ENCODE data around the gene CHAF1B. TPM values are rescaled to one million over a fixed set of nuclear protein-coding genes. Genes with fewer than 3 reads are reported as not detected.
"Not testable (repeated sequence)": the region's sequence is repeated elsewhere in the genome, so short reads cannot be mapped to it uniquely, and the experiment has no call there.

CHAF1B gene
- total RNA-seq, 3 donors from 2014 or later = 1.4 to 4.7 (median 1.5) TPM

DNA sequence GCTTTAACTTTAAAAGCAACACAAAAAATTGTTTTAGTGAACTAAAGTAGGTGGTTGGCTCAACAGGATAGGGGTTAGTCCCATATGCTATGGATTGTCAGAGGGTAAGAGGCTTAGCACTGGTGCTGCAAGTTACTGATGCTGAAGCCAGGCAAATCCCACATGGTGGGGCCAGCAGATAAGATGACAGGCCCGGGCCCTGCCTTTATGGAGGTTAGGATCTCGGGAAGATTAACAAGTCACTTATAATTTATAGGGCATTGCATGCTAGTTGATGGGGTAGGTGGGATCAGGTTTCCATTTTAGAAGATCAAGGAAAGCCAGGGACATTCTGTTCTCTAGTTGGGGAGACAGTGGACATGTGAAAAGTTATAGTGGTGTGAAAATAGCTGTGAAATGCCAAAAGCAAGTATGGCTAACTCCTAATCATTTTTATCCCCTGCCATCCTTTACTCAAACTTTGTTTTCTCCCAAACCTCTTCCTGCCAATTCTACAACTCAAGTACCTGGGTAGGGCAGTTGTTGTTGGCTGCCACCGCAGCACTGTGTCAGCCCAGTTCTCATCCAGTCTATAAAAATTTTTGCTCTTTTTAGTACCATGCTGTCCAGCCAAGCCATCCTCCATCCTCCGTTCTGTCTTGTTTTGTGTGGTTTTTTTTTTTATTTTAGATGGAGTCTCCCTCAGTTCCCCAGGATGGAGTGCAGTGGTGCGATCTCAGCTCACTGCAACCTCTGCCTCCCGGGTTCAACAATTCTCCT is 10.3 kb downstream of the CHAF1B start:
- intact Hi-C loops (cut with DNase I, micrococcal nuclease) = no loop called here
- H3K36me3 ChIP-seq (ENCODE audit: low read depth) = no peaks in the 10 kb centered on the region
- no peaks in the 10 kb centered on the region for H3K4me1 ChIP-seq (ENCODE audit: low read depth)
- no peak overlapping the region for H3K4me3 ChIP-seq
- no peaks in the 10 kb centered on the region for H3K9me3 ChIP-seq
- ATAC-seq (no peak), DNase-seq (no peak)
- TF ChIP-seq, protein P1, sequence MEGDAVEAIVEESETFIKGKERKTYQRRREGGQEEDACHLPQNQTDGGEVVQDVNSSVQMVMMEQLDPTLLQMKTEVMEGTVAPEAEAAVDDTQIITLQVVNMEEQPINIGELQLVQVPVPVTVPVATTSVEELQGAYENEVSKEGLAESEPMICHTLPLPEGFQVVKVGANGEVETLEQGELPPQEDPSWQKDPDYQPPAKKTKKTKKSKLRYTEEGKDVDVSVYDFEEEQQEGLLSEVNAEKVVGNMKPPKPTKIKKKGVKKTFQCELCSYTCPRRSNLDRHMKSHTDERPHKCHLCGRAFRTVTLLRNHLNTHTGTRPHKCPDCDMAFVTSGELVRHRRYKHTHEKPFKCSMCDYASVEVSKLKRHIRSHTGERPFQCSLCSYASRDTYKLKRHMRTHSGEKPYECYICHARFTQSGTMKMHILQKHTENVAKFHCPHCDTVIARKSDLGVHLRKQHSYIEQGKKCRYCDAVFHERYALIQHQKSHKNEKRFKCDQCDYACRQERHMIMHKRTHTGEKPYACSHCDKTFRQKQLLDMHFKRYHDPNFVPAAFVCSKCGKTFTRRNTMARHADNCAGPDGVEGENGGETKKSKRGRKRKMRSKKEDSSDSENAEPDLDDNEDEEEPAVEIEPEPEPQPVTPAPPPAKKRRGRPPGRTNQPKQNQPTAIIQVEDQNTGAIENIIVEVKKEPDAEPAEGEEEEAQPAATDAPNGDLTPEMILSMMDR (IDR thresholded peaks at IDR 0.05) = no peak

GRCh38 chr21:36396325-36396724 is 11.1 kb downstream of the CHAF1B start:
- TF ChIP-seq, protein P1 (IDR thresholded peaks at IDR 0.05) = no peak
- H3K9me3 ChIP-seq = no peaks in the 10 kb centered on the region
- DNase-seq (no peak), ATAC-seq (no peak)
- H3K36me3 ChIP-seq (ENCODE audit: low read depth) = no peaks in the 10 kb centered on the region
- H3K4me3 ChIP-seq = no peak overlapping the region
- intact Hi-C loops (cut with DNase I, micrococcal nuclease) = no loop called here
- no peaks in the 10 kb centered on the region for H3K4me1 ChIP-seq (ENCODE audit: low read depth)

GRCh38 chr21:36396971-36397370 is 11.8 kb downstream of the CHAF1B start:
- DNase-seq = no peak
- TF ChIP-seq, protein P1 (IDR thresholded peaks at IDR 0.05) = no peak

DNA sequence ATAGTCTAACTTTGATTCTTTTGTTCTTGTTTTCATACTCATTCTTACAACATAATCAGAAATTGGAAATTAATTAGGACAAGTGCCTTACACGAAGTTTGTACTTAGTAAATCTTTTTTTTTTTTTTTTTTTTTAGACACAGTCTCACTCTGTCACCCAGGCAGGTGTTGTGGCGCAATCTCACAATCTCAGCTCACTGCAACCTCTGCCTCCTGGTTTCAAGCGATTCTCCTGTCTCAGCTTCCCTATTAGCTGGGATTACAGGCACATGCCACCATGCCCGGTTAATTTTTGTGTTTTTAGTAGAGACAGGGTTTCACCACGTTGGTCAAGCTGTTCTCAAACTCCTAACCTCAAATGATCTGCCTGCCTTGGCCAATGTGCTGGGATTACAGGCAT is 12.4 kb downstream of the CHAF1B start:
- Histone ChIP-seq H3K9me3 (no peaks in the 10 kb centered on the region), H3K4me3 (no peak overlapping the region), H3K36me3 (ENCODE audit: low read depth) (no peaks in the 10 kb centered on the region), H3K4me1 (ENCODE audit: low read depth) (no peaks in the 10 kb centered on the region)
- DNase-seq = no peak
- intact Hi-C loops (cut with DNase I, micrococcal nuclease) = no loop called here
- TF ChIP-seq, protein P1 (IDR thresholded peaks at IDR 0.05) = no peak
- ATAC-seq = no peak

More at GRCh38 chr21:36396971-36397370, 11.8 kb downstream of the CHAF1B start:
- no peak for ATAC-seq
- intact Hi-C loops (cut with DNase I, micrococcal nuclease) = no loop called here
- Histone ChIP-seq H3K4me1 (ENCODE audit: low read depth) (no peaks in the 10 kb centered on the region), H3K4me3 (no peak overlapping the region), H3K36me3 (ENCODE audit: low read depth) (no peaks in the 10 kb centered on the region), H3K9me3 (no peaks in the 10 kb centered on the region)

- H3K36me3 ChIP-seq (ENCODE audit: low read depth); H3K9me3 ChIP-seq; intact Hi-C loops (cut with DNase I, micrococcal nuclease); DNase-seq; ATAC-seq; H3K4me1 ChIP-seq (ENCODE audit: low read depth); H3K4me3 ChIP-seq: not testable (repeated sequence)
Observed at GRCh38 chr21:36399736-36400135, 14.5 kb downstream of the CHAF1B start.

DNA sequence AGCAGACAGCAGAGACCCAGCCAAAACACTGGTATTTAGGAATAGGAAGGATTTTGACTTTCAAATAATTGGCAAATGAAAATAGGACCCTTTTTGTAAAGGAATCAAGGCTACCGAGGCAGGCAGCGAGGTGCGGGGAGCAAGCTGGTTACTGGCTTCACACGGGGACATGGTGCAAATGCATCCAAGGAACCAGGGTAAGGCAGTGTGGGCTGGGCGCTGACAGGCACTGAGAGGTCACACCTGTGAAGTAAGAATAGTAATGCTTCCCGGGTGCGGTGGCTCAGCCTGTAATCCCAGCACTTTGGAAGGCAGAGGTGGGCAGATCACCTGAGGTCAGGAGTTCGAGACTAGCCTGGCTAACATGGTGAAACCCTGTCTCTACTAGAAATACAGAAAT is 15.5 kb downstream of the CHAF1B start:
- Histone ChIP-seq H3K4me3 (no peak overlapping the region), H3K9me3 (no peaks in the 10 kb centered on the region), H3K36me3 (ENCODE audit: low read depth) (no peaks in the 10 kb centered on the region), H3K4me1 (ENCODE audit: low read depth) (no peaks in the 10 kb centered on the region)
- DNase-seq (no peak), ATAC-seq (no peak)
- intact Hi-C loops (cut with DNase I, micrococcal nuclease) = no loop called here
- TF ChIP-seq, protein P1 (IDR thresholded peaks at IDR 0.05) = no peak
